GM12892 (cell line): ENCODE data around the gene PGM3.

Experiments used
- DNase-seq: peaks from one replicate; pipeline ENCODE4 v3.0.0; 2011; ENCODE audit not compliant: insufficient read length
- FAIRE-seq: peaks from 2 replicates; lab custom pipeline; 2011; peaks lifted over from hg19 to GRCh38; lab: Jason Lieb, UNC
- POLR2A ChIP-seq: IDR thresholded peaks from 2 replicates; pipeline ENCODE4 v1.6.1; 2011; ENCODE audit warnings: low read depth, low read length, control low read depth
- POLR2AphosphoS5 ChIP-seq: IDR thresholded peaks from 2 replicates; pipeline ENCODE4 v1.6.1; 2011; ENCODE audit warnings: low read depth, low read length, control low read depth
- TAF1 ChIP-seq: IDR thresholded peaks from 2 replicates; pipeline ENCODE4 v1.6.1; 2011; ENCODE audit warnings: low read depth, mild to moderate bottlenecking, control low read depth, low read length, borderline replicate concordance

Gene PGM3

GRCh38 chr6:83176246-83176645, 16.8 kb downstream of the PGM3 start:
- TF ChIP-seq POLR2AphosphoS5, result no peak
- no peak for TF ChIP-seq TAF1
- no peak for TF ChIP-seq POLR2A
- DNase-seq, result no peak
- no peak for FAIRE-seq

GRCh38 chr6:83169511-83169910, 23.6 kb downstream of the PGM3 start:
- FAIRE-seq, result no peak
- TF ChIP-seq TAF1 (no peak), POLR2A (no peak), POLR2AphosphoS5 (no peak)

GRCh38 chr6:83169106-83169505, 24.0 kb downstream of the PGM3 start:
- FAIRE-seq, result no peak
- TF ChIP-seq POLR2AphosphoS5, result no peak
- TF ChIP-seq POLR2A, result no peak
- TF ChIP-seq TAF1, result no peak

More at GRCh38 chr6:83169511-83169910, 23.6 kb downstream of the PGM3 start:
- DNase-seq, result no peak

GRCh38 chr6:83168556-83168955, 24.5 kb downstream of the PGM3 start:
- DNase-seq, result no peak
- no peak for FAIRE-seq
- TF ChIP-seq POLR2A (no peak), TAF1 (no peak), POLR2AphosphoS5 (no peak)

More at GRCh38 chr6:83169106-83169505, 24.0 kb downstream of the PGM3 start:
- DNase-seq, result no peak

- TF ChIP-seq POLR2A (no peak), POLR2AphosphoS5 (no peak), TAF1 (no peak)
- FAIRE-seq, result no peak
- no peak for DNase-seq
Measured at GRCh38 chr6:83167726-83168278, 25.3 kb downstream of the PGM3 start.

GRCh38 chr6:83160167-83160566, 32.9 kb downstream of the PGM3 start:
- no peak for DNase-seq
- no peak for TF ChIP-seq POLR2AphosphoS5
- no peak for TF ChIP-seq TAF1
- no peak for TF ChIP-seq POLR2A
- FAIRE-seq, result no peak

- DNase-seq, result no peak
- TF ChIP-seq POLR2A (no peak), POLR2AphosphoS5 (no peak), TAF1 (no peak)
- no peak for FAIRE-seq
Measured at GRCh38 chr6:83155794-83156193, 37.3 kb downstream of the PGM3 start.

- DNase-seq (no peak), FAIRE-seq (no peak)
- TF ChIP-seq POLR2A (no peak), TAF1 (no peak), POLR2AphosphoS5 (no peak)
Measured at GRCh38 chr6:83153883-83154521, 39.1 kb downstream of the PGM3 start.

GRCh38 chr6:83152913-83153312, 40.2 kb downstream of the PGM3 start:
- FAIRE-seq (no peak), DNase-seq (no peak)
- TF ChIP-seq POLR2AphosphoS5, result no peak
- TF ChIP-seq TAF1, result no peak
- TF ChIP-seq POLR2A, result no peak

GRCh38 chr6:83151114-83151513, 42.0 kb downstream of the PGM3 start:
- FAIRE-seq (no peak), DNase-seq (no peak)
- TF ChIP-seq POLR2A, result no peak
- TF ChIP-seq TAF1, result no peak
- no peak for TF ChIP-seq POLR2AphosphoS5

GRCh38 chr6:83138758-83139157, 54.3 kb downstream of the PGM3 start:
- no peak for FAIRE-seq

GRCh38 chr6:83138118-83138722, 54.8 kb downstream of the PGM3 start:
- FAIRE-seq, result no peak
- TF ChIP-seq TAF1 (no peak), POLR2AphosphoS5 (no peak), POLR2A (no peak)
- DNase-seq, result no peak

More at GRCh38 chr6:83138758-83139157, 54.3 kb downstream of the PGM3 start:
- no peak for DNase-seq
- TF ChIP-seq POLR2A (no peak), TAF1 (no peak), POLR2AphosphoS5 (no peak)

- FAIRE-seq, result no peak
- TF ChIP-seq TAF1, result no peak
- no peak for TF ChIP-seq POLR2AphosphoS5
- no peak for TF ChIP-seq POLR2A
- no peak for DNase-seq
Measured at GRCh38 chr6:83132121-83132520, 60.9 kb downstream of the PGM3 start.
